HG02610 (cell line): Measurements from ENCODE around the gene DCLRE1C.
"Not testable (repeated sequence)": the region's sequence is repeated elsewhere in the genome, so short reads cannot be mapped to it uniquely, and the experiment has no call there.

Experiments used
- ATAC-seq: cut with Tn5 transposase; IDR thresholded peaks from one replicate; pipeline ENCODE4 v1.9.1; 2021; ENCODE audit warnings: mild to moderate bottlenecking, moderate library complexity; ENCODE audit not compliant: unreplicated experiment

The DCLRE1C gene

GRCh38 chr10:14954001-14954770 is at the start of gene DCLRE1C:
TSS of gene DCLRE1C (minus strand) at chr10:14954096. CDS start at chr10:14954010, 86 bp downstream.
- ATAC-seq = peak; percentile 84

DNA sequence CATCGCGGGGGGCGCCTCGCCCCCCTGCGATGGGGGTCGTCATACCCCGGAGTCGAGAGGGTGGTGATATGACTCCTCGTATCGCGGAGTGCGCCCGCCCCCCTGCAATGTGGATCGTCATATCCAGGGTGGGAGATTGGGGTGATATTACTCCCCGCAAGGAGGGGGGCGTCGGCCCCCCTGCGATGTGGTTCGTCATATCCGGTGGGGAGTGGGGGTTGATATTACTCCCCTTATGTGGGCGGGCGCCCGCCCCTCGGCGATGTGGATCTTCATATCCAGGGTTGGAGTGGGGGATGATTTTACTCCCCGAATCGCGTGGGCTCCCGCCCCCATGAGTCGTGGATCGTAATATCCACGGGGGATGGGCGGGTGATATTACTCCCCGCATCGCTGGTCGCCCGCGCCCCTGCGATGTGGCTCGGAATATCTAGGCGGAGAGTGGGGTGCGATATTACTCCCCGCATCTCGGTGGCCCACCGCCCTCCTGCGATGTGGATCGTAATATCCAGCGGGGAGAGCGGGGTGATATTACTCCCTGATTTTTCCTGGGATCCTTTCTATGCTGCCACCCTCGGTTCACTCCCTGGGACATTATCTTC is 42.2 kb upstream of the DCLRE1C start:
- ATAC-seq = no peak

DNA sequence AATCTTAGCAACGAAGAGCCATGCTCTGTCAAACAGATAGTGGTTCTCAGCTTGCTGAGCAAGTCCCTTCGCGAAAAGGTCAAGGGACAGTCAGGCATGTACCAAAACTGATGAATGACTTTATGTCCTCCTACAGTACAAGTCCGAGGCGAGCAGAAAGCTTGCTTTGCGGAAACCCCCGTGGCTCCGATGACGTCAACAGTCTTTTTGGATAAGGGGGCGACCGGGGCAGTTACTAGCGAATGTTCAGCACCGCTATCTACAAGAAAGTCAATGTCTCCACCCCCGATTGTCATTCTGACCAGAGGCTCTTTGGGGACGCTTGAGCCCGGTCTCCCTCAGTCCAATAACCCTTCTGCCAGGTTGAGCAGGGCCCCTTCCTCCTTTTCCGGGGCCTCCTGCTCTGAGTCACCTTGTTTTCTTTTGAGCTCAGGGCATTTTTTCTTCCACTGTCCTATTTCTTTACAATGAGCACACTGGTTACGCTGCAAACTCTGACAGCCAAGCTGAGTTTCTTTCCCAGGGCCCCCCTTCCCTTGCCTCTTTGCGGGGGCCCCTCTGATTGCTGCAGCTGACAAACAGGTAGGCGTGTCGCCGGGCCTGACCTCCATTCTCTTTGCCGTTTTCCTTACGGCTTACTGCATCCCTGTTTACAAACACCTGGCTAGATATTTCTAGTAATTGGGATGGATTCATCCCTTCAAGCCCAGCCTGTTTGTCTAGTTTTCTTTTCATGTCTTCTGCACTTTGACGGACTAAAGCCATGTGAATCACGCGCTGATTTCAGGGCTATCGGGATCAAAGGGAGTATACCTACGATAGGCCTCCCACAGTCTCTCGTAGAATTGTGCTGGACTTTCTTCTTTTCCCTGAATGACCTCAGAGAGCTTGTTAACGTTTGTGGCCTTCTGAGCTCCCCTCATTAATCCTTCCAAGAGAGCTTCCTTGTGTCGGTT is 39.9 kb upstream of the DCLRE1C start:
- ATAC-seq = not testable (repeated sequence)

- not testable (repeated sequence) for ATAC-seq
These were observed 38.4 kb upstream of the DCLRE1C start for GRCh38 chr10:14992336-14992735.

DNA sequence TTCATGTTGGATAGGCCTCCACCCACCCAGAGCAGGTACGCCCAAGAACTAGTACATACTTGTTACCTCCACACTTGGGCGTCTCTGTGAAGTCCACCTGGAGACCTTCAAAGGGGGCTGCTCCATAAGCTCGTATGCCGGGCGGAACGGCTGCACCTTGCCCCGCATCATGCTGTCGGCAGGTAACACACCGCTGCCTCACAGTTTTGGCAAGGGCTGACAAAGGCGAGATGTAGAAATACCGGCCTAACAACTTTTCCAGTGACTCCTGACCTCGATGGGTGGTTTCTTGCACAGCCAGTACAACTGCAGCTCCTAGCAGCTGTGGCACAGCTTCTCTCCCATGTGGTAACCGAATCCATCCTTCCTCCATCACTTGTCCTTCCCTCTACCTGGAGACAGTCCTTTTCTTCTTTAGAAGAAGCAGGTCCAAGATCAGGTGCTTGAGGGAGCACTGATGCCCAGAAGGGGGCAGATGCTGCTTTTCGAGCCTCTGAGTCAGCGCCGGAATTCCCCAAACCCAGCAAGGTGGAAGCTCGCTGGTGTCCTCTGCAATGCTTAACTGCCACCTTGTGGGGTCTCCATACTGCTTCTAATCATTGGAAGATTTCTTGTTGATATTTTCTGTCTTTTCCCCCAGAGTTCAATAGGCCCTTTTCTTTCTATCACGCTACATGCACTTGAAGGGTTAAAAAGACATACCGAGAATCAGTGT is 37.3 kb upstream of the DCLRE1C start:
- not testable (repeated sequence) for ATAC-seq

DNA sequence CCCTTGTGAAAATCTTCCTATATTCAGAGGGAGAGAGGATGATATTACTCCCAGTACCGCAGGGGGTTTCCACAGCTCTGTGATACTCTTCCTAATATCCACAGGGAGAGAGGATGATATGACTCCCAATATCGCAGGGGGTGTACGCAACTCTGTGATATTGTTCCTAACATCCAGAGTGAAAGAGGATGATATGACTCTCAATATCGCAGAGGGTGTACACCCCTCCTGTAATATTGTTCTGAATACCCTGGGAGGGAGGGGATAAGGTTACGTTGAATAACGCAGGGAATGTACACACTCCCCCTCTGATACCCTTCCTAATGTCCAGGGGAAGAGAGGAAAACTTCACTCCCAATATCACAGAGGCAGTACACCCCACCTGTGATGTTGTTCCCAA is 35.7 kb upstream of the DCLRE1C start:
- ATAC-seq = not testable (repeated sequence)

GRCh38 chr10:14982744-14983143 is 28.8 kb upstream of the DCLRE1C start:
- ATAC-seq = no peak

DNA sequence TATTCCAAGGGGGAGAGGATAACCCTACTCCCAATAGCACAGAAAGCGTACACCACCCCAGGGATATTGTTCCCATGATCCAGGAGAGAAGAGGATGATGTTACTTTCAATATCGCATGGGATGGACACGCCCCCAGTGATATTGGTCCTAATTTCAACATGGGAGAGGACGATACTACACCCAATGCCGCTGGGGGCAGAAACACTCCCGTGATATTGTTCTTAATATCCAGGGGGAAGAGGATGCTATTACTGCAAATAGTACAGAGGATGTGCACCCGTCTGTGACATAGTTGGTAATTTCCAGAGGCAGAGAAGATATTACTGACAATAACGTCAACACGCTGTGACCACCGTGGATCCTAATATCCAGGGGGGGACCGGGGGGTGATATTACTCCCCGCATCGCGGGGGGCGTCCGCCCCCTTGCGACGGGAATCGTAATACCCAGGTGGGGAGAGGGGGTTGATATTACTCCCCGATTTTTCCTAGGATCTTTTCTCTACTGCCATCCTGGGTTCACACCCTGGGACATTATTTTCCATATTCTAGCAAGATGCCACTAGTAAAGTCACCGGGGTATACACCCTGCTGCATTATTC is 21.9 kb upstream of the DCLRE1C start:
- ATAC-seq = no peak

DNA sequence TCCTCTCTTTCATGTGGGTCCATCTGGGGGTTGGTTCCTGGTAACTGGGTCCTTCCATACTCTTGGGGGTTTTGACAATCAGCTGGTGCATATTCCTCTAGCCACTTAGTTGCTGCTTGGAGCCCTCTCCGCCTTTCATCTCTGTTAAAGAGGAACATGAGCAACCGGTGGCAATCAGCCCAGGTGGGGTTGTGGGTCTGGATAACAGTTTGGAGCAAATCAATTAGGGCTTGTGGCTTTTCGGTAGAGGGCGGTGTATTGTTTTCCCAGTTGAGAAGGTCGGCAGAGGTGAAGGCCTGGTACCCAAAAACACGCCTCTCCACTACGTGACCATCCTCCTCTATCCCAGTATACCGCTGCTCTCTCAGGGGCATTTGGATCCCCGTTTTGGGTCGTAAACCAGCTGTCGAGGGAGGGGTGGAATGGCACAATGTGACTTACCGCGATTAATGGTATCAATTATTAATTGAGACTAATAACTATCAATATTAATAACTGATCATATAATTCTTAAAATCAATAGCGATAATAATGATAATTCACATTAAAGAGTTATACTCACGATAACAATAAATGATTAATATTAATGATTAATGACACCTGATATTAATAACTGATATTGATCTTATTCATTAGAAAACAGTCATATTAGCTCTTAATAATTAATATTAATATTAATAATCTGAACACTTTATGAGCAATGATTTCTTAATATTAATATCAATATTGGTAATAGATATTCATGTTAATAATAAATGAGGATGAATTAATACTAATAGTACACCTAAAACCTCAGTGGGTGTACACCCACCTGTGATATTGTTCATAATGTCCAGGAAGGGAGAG is 20.5 kb upstream of the DCLRE1C start:
- ATAC-seq = not testable (repeated sequence)

GRCh38 chr10:14971867-14972448 is 18.1 kb upstream of the DCLRE1C start:
- ATAC-seq = no peak

DNA sequence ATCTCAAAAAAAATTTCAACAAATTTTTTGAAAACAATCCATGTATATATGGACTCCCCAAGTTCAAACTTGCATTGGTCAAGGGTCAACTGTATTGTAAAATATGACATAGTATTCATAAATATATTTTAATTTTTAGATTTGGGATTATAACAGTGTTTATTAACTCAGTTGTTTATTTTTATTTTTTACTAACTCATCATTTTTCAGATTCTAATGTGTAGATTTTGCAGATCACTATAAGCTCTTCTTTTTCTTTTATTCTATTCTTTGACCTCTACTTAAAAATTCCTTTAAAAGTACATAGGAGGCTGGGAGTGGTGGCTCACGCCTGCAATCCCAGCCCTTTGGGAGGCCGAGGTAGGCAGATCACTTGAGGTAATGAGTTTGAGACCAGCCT is 14.0 kb upstream of the DCLRE1C start:
- ATAC-seq = no peak

GRCh38 chr10:14959221-14960057 is 5.5 kb upstream of the DCLRE1C start, which contains the start of gene MEIG1:
TSS of gene MEIG1 (plus strand) at chr10:14959388. CDS start at chr10:14966469, 7,081 bp downstream.
- peak; percentile 85 for ATAC-seq

DNA sequence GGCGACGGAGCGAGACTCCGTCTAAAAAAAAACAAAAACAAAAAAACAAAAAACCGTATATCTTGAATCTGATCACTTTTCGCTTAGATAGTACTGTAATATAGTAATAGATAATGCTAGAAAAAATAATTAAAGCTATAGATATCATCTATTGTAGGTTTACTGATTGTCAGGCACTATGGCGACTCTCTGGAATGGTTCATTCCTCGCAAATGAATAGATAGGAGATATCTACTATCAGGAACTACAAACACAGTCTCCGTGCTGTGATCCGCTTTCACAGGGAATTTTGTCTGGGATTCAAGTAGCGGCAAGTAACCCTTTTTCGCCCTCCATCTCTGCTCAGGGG is 5.0 kb upstream of the DCLRE1C start:
- ATAC-seq = no peak

DNA sequence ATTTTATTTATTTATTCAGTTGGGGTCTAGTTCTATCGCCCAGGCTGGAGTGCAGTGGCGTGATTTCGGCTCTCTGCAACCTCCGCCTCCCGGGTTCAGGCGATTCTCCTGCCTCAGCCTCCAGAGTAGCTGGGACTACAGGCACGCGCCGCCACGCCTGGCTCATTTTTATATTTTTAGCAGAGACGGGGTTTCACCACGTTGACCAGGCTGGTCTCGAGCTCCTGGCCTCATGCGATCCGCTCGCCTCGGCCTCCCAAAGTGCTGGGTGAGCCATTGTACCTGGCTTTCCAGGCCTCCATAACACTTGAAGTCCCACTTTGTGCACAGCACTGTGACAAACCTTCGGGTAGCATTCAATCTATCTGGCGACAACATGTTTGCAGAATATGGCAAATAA is 1.0 kb upstream of the DCLRE1C start:
- no peak for ATAC-seq

DNA sequence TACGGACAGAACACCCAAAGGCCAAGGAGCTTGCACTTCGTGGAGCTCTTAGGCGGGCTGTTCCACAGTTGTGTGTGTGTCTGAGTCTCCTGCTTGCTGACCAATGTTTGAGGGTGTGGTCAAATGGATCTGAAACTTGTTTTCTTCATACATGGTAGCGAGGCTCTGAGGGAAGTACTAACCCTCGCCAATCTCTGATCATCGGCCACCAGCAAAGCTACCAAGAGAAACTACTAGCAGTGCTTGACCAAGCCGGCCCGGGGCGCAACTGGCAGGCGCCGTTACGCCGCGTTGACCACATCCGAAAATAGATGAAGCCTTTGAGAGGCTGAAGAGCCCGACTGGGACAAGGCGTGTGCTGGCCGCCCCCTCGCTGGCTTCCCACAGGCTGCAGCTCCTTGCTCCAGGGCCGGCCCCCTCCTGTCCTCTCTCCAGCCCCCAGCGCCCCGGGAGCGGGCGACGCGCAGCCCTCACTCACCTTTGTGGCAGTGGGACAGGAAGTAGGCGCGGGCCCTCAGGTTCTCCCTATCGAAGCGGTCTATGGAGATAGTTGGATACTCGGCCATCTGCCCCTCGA is 384 bp downstream of the DCLRE1C start:
- ATAC-seq = peak; percentile 20

GRCh38 chr10:14952851-14953423 is 959 bp downstream of the DCLRE1C start:
- no peak for ATAC-seq

GRCh38 chr10:14949291-14949690 is 4.6 kb downstream of the DCLRE1C start:
- ATAC-seq = no peak
